H1 (cell line): ENCODE data around the gene APAF1. TPM values are rescaled to one million over a fixed set of nuclear protein-coding genes. Genes with fewer than 3 reads are reported as not detected.

ENCODE experiments used
- CTCF ChIA-PET: fragments of 300-600 bp; sonication (Branson Sonifier 250); formaldehyde crosslinking; loops from one replicate; lab custom pipeline; 2021; ENCODE audit not compliant: partially characterized antibody; lab: Charles Lee
- POLR2A ChIA-PET: fragments of 300-600 bp; sonication (Branson Sonifier 250); formaldehyde crosslinking; loops from one replicate; lab custom pipeline; 2021; ENCODE audit warnings: inconsistent platforms; ENCODE audit not compliant: partially characterized antibody; lab: Charles Lee
- DNase-seq, 2 experiments: peaks; one replicate each; pipeline versions ENCODE4 v3.0.0 to v3.0.0-alpha.2; 2010 to 2022; ENCODE audit warnings: low spot score in 2 of 2, low read depth in 1 of 2, mixed read lengths in 1 of 2
- FAIRE-seq: peaks from 2 replicates; lab custom pipeline; 2011; peaks lifted over from hg19 to GRCh38; lab: Jason Lieb, UNC
- H2AFZ ChIP-seq: 2 replicates; pipeline ENCODE4 v1.8.1; 2012; ENCODE audit warnings: low read length, inconsistent platforms
- H2AK5ac ChIP-seq: 2 replicates; pipeline ENCODE4 v1.6.1; 2013; ENCODE audit warnings: low read depth, low read length
- H2BK120ac ChIP-seq: replicated peaks from 2 replicates; pipeline ENCODE3; 2013; ENCODE audit warnings: low read depth, low read length, inconsistent platforms
- H2BK12ac ChIP-seq: 2 replicates; pipeline ENCODE4 v1.6.1; 2013; ENCODE audit warnings: low read depth, low read length
- H2BK15ac ChIP-seq: 2 replicates; pipeline ENCODE4 v1.6.1; 2013; ENCODE audit warnings: low read length
- H2BK20ac ChIP-seq: 2 replicates; pipeline ENCODE4 v1.6.1; 2013; ENCODE audit warnings: low read length
- H2BK5ac ChIP-seq: 2 replicates; pipeline ENCODE4 v1.6.1; 2013; ENCODE audit warnings: low read depth, low read length
- H3K14ac ChIP-seq: 2 replicates; pipeline ENCODE4 v1.6.1; 2013; ENCODE audit warnings: inconsistent platforms; ENCODE audit not compliant: insufficient read length
- H3K18ac ChIP-seq: 2 replicates; pipeline ENCODE4 v1.6.1; 2013; ENCODE audit warnings: low read length; ENCODE audit errors: extremely low read depth
- H3K23ac ChIP-seq: 2 replicates; pipeline ENCODE4 v1.6.1; 2013; ENCODE audit warnings: inconsistent platforms; ENCODE audit not compliant: insufficient read length
- H3K23me2 ChIP-seq: 2 replicates; pipeline ENCODE4 v1.6.1; 2013; ENCODE audit warnings: low read depth, low read length
- H3K27ac ChIP-seq: 2 replicates; pipeline ENCODE4 v1.6.1; 2011; ENCODE audit warnings: low read depth, low read length, inconsistent platforms
- H3K27me3 ChIP-seq, 4 experiments: replicated peaks in 1 of 4; 1 replicate in 1 of 4; 2 replicates in 3 of 4; pipeline versions ENCODE4 v1.6.1 to v1.8.1; 2011 to 2013; ENCODE audit warnings: low read length in 3 of 4, mild to moderate bottlenecking in 3 of 4, inconsistent platforms in 2 of 4, mixed read lengths in 2 of 4, moderate library complexity in 1 of 4; ENCODE audit not compliant: control insufficient read depth in 3 of 4, insufficient read depth in 3 of 4; ENCODE audit errors: extremely low read depth in 1 of 4
- H3K36me3 ChIP-seq, 4 experiments: 2 replicates each; pipeline versions ENCODE4 v1.6.1 to v1.8.1; 2011 to 2013; ENCODE audit warnings: mild to moderate bottlenecking in 4 of 4, low read length in 3 of 4, moderate library complexity in 2 of 4, control low read depth in 1 of 4, inconsistent platforms in 1 of 4; ENCODE audit not compliant: insufficient read depth in 4 of 4, control insufficient read depth in 2 of 4
- H3K4ac ChIP-seq: replicated peaks from 2 replicates; pipeline ENCODE3; 2013; ENCODE audit warnings: low read length, low read depth, mixed read lengths, inconsistent platforms; ENCODE audit not compliant: insufficient read length
- H3K4me1 ChIP-seq, 4 experiments: replicated peaks in 1 of 4; 1 replicate in 1 of 4; 2 replicates in 3 of 4; pipeline versions ENCODE4 v1.6.1 to v1.8.1; 2011 to 2013; ENCODE audit warnings: low read length in 3 of 4, inconsistent platforms in 2 of 4, mixed read lengths in 1 of 4; ENCODE audit not compliant: insufficient read depth in 4 of 4, control insufficient read depth in 3 of 4
- H3K4me2 ChIP-seq, 2 experiments: 2 replicates each; pipeline versions ENCODE4 v1.6.1 to v1.8.1; 2011 to 2013; ENCODE audit warnings: low read depth in 2 of 2, low read length in 2 of 2, control low read depth in 1 of 2, inconsistent platforms in 1 of 2, mild to moderate bottlenecking in 1 of 2; ENCODE audit not compliant: insufficient read depth in 1 of 2
- H3K4me3 ChIP-seq, 4 experiments: fragments of 200-600, 300-600 bp in 1 of 4; sonication (generic), shearing (Covaris generic), sonication (Bioruptor Twin) in 1 of 4; 2 replicates each; pipeline versions ENCODE4 v1.5.1 to v1.8.1; 2011 to 2016; ENCODE audit warnings: low read length in 4 of 4, low read depth in 3 of 4, control low read depth in 2 of 4, inconsistent platforms in 2 of 4, mild to moderate bottlenecking in 2 of 4, mixed read lengths in 1 of 4, moderate library complexity in 1 of 4; ENCODE audit not compliant: insufficient read depth in 2 of 4; ENCODE audit errors: extremely low read depth in 1 of 4
- H3K56ac ChIP-seq: replicated peaks from 2 replicates; pipeline ENCODE3; 2013; ENCODE audit warnings: low read depth, mild to moderate bottlenecking, mixed read lengths, low read length, inconsistent platforms; ENCODE audit not compliant: insufficient read length
- H3K79me1 ChIP-seq: 2 replicates; pipeline ENCODE4 v1.6.1; 2013; ENCODE audit warnings: low read depth, low read length, control low read depth
- H3K79me2 ChIP-seq, 2 experiments: 2 replicates each; pipeline versions ENCODE4 v1.6.1 to v1.8.1; 2012 to 2013; ENCODE audit warnings: low read length in 2 of 2, mild to moderate bottlenecking in 2 of 2, inconsistent platforms in 1 of 2; ENCODE audit not compliant: insufficient read depth in 2 of 2, control insufficient read depth in 1 of 2
- H3K9ac ChIP-seq, 4 experiments: replicated peaks in 1 of 4; 1 replicate in 1 of 4; 2 replicates in 3 of 4; pipeline versions ENCODE4 v1.6.1 to v1.8.1; 2011 to 2013; ENCODE audit warnings: low read depth in 3 of 4, low read length in 3 of 4, control low read depth in 2 of 4, mild to moderate bottlenecking in 2 of 4, moderate library complexity in 2 of 4, inconsistent platforms in 1 of 4; ENCODE audit errors: extremely low read depth in 1 of 4
- H3K9me3 ChIP-seq, 2 experiments: 2 replicates each; pipeline versions ENCODE4 v1.6.1 to v1.8.1; 2012 to 2013; ENCODE audit warnings: mild to moderate bottlenecking in 2 of 2, moderate library complexity in 2 of 2, control low read depth in 1 of 2, inconsistent platforms in 1 of 2, low read depth in 1 of 2, low read length in 1 of 2, mixed read lengths in 1 of 2; ENCODE audit not compliant: insufficient read depth in 2 of 2
- H4K20me1 ChIP-seq, 2 experiments: replicated peaks in 1 of 2; 2 replicates each; pipeline versions ENCODE3 to v1.8.1; 2011 to 2013; ENCODE audit warnings: inconsistent platforms in 2 of 2, low read length in 2 of 2, mild to moderate bottlenecking in 1 of 2; ENCODE audit not compliant: insufficient read depth in 2 of 2, control insufficient read depth in 1 of 2
- H4K5ac ChIP-seq: 2 replicates; pipeline ENCODE4 v1.6.1; 2013; ENCODE audit warnings: low read length, low read depth, mixed read lengths, inconsistent platforms; ENCODE audit not compliant: insufficient read length
- H4K8ac ChIP-seq: 2 replicates; pipeline ENCODE4 v1.8.0; 2013; ENCODE audit warnings: mild to moderate bottlenecking, moderate library complexity, low read length, inconsistent platforms; ENCODE audit not compliant: insufficient read depth; ENCODE audit errors: extremely low read depth
- H4K91ac ChIP-seq: replicated peaks from 2 replicates; pipeline ENCODE3; 2013; ENCODE audit warnings: low read length, mixed read lengths, inconsistent platforms; ENCODE audit not compliant: insufficient read length
- BACH1 ChIP-seq: IDR thresholded peaks from 2 replicates; pipeline ENCODE4 v1.6.1; 2012; ENCODE audit warnings: low read length, improper control_type of control experiment
- CBX5 ChIP-seq: fragments of 300-800, 300-1000 bp; sonication (generic); IDR thresholded peaks from 2 replicates; pipeline ENCODE4 v1.7.1; 2016; ENCODE audit warnings: antibody characterized with exemption, low read length, low read depth
- CEBPB ChIP-seq: IDR thresholded peaks from 2 replicates; pipeline ENCODE4 v1.6.1; 2012; ENCODE audit warnings: low read depth, low read length
- CTBP2 ChIP-seq: IDR thresholded peaks from 2 replicates; pipeline ENCODE4 v1.7.0; 2011; ENCODE audit warnings: borderline replicate concordance, mild to moderate bottlenecking, moderate library complexity, mixed read lengths, low read length; ENCODE audit not compliant: insufficient read depth, insufficient read length
- RXRA ChIP-seq: IDR thresholded peaks from 2 replicates; pipeline ENCODE4 v1.6.1; 2011; ENCODE audit warnings: low read depth, mild to moderate bottlenecking, low read length, moderate library complexity; ENCODE audit not compliant: insufficient read depth
- SAP30 ChIP-seq: fragments of 300-600 bp; sonication (generic); IDR thresholded peaks from 2 replicates; pipeline ENCODE4 v1.7.1; 2012; ENCODE audit warnings: low read length, moderate library complexity, mild to moderate bottlenecking, inconsistent platforms; ENCODE audit not compliant: insufficient read depth, insufficient replicate concordance
- SIX5 ChIP-seq: IDR thresholded peaks from 2 replicates; pipeline ENCODE4 v1.6.1; 2011; ENCODE audit warnings: mild to moderate bottlenecking, low read depth, low read length
- SP1 ChIP-seq: IDR thresholded peaks from 2 replicates; pipeline ENCODE4 v1.6.1; 2011; ENCODE audit warnings: low read depth, low read length
- SRF ChIP-seq: IDR thresholded peaks from 2 replicates; pipeline ENCODE4 v1.6.1; 2011; ENCODE audit warnings: mild to moderate bottlenecking, low read depth, low read length, moderate library complexity
- WGBS, 2 experiments: shearing (Covaris generic) in 1 of 2; methylation state at CpG; one replicate each; pipeline versions ENCODE4 v1.1.6 to v1.1.7; 2013 to 2015; ENCODE audit warnings: low lambda C conversion rate in 2 of 2, mixed read lengths in 2 of 2, inconsistent platforms in 1 of 2, low coverage in 1 of 2, missing lambda C conversion rate in 1 of 2; ENCODE audit not compliant: insufficient replicate concordance in 2 of 2, insufficient coverage in 1 of 2, insufficient read length in 1 of 2; ENCODE audit errors: extremely low coverage in 1 of 2, missing lambda C conversion rate in 1 of 2; 5-methylcytosine and 5-hydroxymethylcytosine counted together
- polyA plus RNA-seq, 7 experiments: library from polyadenylated mRNA; depleted of rRNA in 3 of 7; stranded (reverse) in 5 of 7; unstranded in 2 of 7; fragments of >200 nt in 5 of 7; fragments of 200-250 nt in 2 of 7; gene quantifications; 1 replicate in 5 of 7; 2 replicates in 1 of 7; 4 replicates in 1 of 7; pipeline versions ENCODE4 v1.2.1 to v1.2.3, GENCODE V29; 2011 to 2013; ENCODE audit warnings: missing spikeins in 2 of 7, mixed read lengths in 2 of 7
- total RNA-seq: library from RNA; stranded (reverse); fragmentation: NEBNext Ultra II Directional; extraction: Animal tissue kit (Norgen Biotek cat#: 25700); gene quantifications from 2 replicates; pipeline ENCODE4 v1.2.1, GENCODE V29; 2021

The APAF1 gene
- total and polyA plus RNA-seq, 2 of the 8 experiments (the other 6 are each of a cell fraction or from before 2014, with no cell fraction given) = 4.7 to 22.6 TPM

DNA sequence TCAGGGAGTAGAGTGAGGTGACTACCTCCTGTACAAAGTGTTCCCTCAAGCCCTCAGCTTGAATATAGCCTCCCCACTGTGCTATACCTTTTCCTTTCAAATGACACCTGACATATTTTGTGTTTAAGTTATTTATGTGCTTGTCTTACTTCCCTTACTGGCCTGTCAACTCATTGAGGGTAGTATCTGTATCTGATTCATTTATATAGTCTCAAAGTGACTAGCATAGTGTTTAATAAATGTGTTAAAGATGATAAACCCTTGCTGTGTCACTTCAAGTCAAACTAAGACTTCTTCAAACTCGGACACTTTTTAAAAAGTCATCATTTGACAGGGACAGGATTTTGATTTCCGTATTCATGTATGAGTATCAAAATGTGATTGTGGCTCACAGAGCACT lies 52.1 kb downstream of the APAF1 start:
- ChIA-PET POLR2A (no interaction called here), CTCF (interaction anchor here (1.3 kb wide), 1 partner anchor 43 kb away, joined by 3 read pairs; no protein-coding TSS in a partner anchor)
- no peaks in the 10 kb centered on the region for H3K27me3 ChIP-seq
- H2BK12ac ChIP-seq = no peak overlapping the region
- no peak overlapping the region for H3K9ac ChIP-seq
- no peak overlapping the region for H3K23ac ChIP-seq
- no peak overlapping the region for H3K14ac ChIP-seq
- no peak overlapping the region for H4K8ac ChIP-seq
- H3K9me3 ChIP-seq = no peaks in the 10 kb centered on the region
- H2AFZ ChIP-seq = no peak overlapping the region
- peaks cover 2 to 11% (median 5%) of the 10 kb centered on the region in 4 experiments; a peak in 3 of 7 replicates for H3K4me1 ChIP-seq
- DNase-seq = no peak
- no peak for FAIRE-seq
- H3K36me3 ChIP-seq = peaks cover 0 to 4% (median 0%) of the 10 kb centered on the region in 4 experiments; a peak in 2 of 8 replicates
- no peak overlapping the region for H3K4me2 ChIP-seq
- H4K5ac ChIP-seq = no peak overlapping the region
- no peak overlapping the region for H2BK5ac ChIP-seq
- H3K23me2 ChIP-seq = 0 out of 2 replicates have a peak, but pooled peaks cover 2% of the 10 kb centered on the region
- peaks cover 0 to 2% of the 10 kb centered on the region in 2 experiments for H4K20me1 ChIP-seq
- no peak overlapping the region for H3K56ac ChIP-seq
- H4K91ac ChIP-seq = no peak overlapping the region
- H2BK20ac ChIP-seq = no peak overlapping the region
- no peak overlapping the region for H3K4me3 ChIP-seq
- no peak overlapping the region for H2BK120ac ChIP-seq
- H2AK5ac ChIP-seq = no peak overlapping the region
- no peak overlapping the region for H3K4ac ChIP-seq
- H3K18ac ChIP-seq = no peak overlapping the region
- H3K79me2 ChIP-seq = no peaks in the 10 kb centered on the region
- H3K27ac ChIP-seq = no peak overlapping the region
- WGBS, 2 experiments = 87% methylated on average over 2 of the region's 2 CpGs; no CpG with 5 or more reads in 1 of the 2 experiments
- H2BK15ac ChIP-seq = no peak overlapping the region
- H3K79me1 ChIP-seq = no peaks in the 10 kb centered on the region
- no peak for TF ChIP-seq CTBP2
- no peak for TF ChIP-seq RXRA
- no peak for TF ChIP-seq BACH1
- TF ChIP-seq SP1 = no peak
- no peak for TF ChIP-seq SAP30
- no peak for TF ChIP-seq SIX5
- no peak for TF ChIP-seq CBX5
- TF ChIP-seq SRF = no peak
- no peak for TF ChIP-seq CEBPB
